Choroid plexus epithelial cell (primary cell): ENCODE measurements around the gene TBC1D22A.

Experiments used
- DNase-seq: peaks from one replicate; pipeline ENCODE4 v3.0.0-alpha.2; 2010; ENCODE audit warnings: low read depth
- H3K4me3 ChIP-seq: 2 replicates; pipeline ENCODE4 v1.5.1; 2011; ENCODE audit warnings: low read depth, mild to moderate bottlenecking, control low read depth, low read length, moderate library complexity
- CTCF ChIP-seq: conservative IDR thresholded peaks from 2 replicates; pipeline ENCODE4 v1.5.1; 2011; ENCODE audit warnings: low read depth, mild to moderate bottlenecking, control low read depth, inconsistent platforms, low read length, moderate library complexity

Gene TBC1D22A

GRCh38 chr22:47206666-47207218, 444.3 kb downstream of the TBC1D22A start:
- no peak for TF ChIP-seq CTCF
- DNase-seq, result no peak
- no peak overlapping the region for H3K4me3 ChIP-seq

GRCh38 chr22:47207387-47207786, 444.9 kb downstream of the TBC1D22A start:
- H3K4me3 ChIP-seq, result no peak overlapping the region
- TF ChIP-seq CTCF, result no peak
- DNase-seq, result no peak

- DNase-seq, result no peak
- no peak for TF ChIP-seq CTCF
- H3K4me3 ChIP-seq, result no peak overlapping the region
These were observed 445.6 kb downstream of the TBC1D22A start for GRCh38 chr22:47207846-47208554.

- DNase-seq, result no peak
- H3K4me3 ChIP-seq, result no peak overlapping the region
- TF ChIP-seq CTCF, result no peak
These were observed 446.2 kb downstream of the TBC1D22A start for GRCh38 chr22:47208630-47209029.

- no peak for DNase-seq
- H3K4me3 ChIP-seq, result no peak overlapping the region
- no peak for TF ChIP-seq CTCF
These were observed 446.6 kb downstream of the TBC1D22A start for GRCh38 chr22:47209040-47209514.

- DNase-seq, result no peak
- no peak for TF ChIP-seq CTCF
- no peak overlapping the region for H3K4me3 ChIP-seq
These were observed 447.1 kb downstream of the TBC1D22A start for GRCh38 chr22:47209547-47210023.

- H3K4me3 ChIP-seq, result no peak overlapping the region
- TF ChIP-seq CTCF, result no peak
- no peak for DNase-seq
These were observed 447.7 kb downstream of the TBC1D22A start for GRCh38 chr22:47210112-47210657.
